Skin of body (tissue), 2 donors: ENCODE data around the gene EPC1. TPM values are rescaled to one million over a fixed set of nuclear protein-coding genes. Genes with fewer than 3 reads are reported as not detected.
A peak's percentile ranks its signal among the peaks of the same experiment; 100 is the strongest.
"Not testable (repeated sequence)": the region's sequence is repeated elsewhere in the genome, so short reads cannot be mapped to it uniquely, and the experiment has no call there.

ENCODE experiments used
- DNase-seq: peaks from one replicate; lab custom pipeline; 2025; lab: John Stamatoyannopoulos, UW
- total RNA-seq: library from RNA; depleted of rRNA; stranded (reverse); fragments of >200 nt; gene quantifications from one replicate; pipeline ENCODE4 v1.2.3, GENCODE V29; 2014

The EPC1 gene
- total RNA-seq, 1 donor from 2014 or later = 57.9 TPM

GRCh38 chr10:32293581-32293980 is 53.4 kb downstream of the EPC1 start:
- no peak for DNase-seq

GRCh38 chr10:32279795-32280194 is 67.2 kb downstream of the EPC1 start:
- no peak for DNase-seq

DNA sequence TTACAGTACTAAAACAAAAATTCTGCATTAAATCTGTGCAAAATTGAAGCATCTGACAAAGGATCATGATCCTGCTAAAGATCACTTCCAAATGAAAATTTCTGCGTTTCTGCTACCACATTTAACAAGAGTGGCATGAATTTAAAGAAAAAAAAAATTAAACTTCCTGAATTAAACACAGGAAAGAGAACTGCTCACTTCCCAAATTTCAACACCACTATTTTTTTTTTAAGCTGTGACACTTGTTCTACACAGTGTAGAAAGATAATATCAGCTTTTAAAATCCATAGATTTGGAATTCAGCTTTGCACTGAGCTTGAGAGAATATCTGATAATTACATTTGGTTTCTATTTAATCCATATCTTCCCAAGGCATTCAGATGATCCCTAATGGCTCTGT is 73.6 kb downstream of the EPC1 start:
- DNase-seq = no peak

DNA sequence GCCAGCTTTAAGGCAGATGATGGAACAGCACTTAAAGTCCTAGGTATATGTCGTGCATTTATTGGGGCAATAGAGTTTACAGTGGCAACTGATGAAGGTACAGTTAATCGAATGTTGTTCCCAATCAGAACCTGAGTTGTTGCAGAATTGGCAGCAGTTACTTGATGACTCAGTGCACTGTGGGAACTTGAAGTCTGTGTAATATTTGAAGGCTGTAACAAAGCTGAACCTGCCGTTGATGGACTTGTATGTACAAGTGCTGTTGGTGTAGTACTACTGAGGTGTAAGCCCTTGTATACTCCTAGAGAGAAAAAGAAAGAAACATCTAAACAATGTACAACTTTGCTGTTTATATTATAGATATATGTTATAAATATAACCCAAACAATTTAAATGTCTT is 75.3 kb downstream of the EPC1 start:
- no peak for DNase-seq

GRCh38 chr10:32269343-32270100 is 77.4 kb downstream of the EPC1 start:
- peak; percentile 16 for DNase-seq

- DNase-seq = no peak
These were observed 78.2 kb downstream of the EPC1 start for GRCh38 chr10:32268788-32269187.

- DNase-seq = no peak
These were observed 80.0 kb downstream of the EPC1 start for GRCh38 chr10:32266979-32267378.

- no peak for DNase-seq
These were observed 80.4 kb downstream of the EPC1 start for GRCh38 chr10:32266566-32266965.

GRCh38 chr10:32265756-32266155 is 81.2 kb downstream of the EPC1 start:
- DNase-seq = no peak

DNA sequence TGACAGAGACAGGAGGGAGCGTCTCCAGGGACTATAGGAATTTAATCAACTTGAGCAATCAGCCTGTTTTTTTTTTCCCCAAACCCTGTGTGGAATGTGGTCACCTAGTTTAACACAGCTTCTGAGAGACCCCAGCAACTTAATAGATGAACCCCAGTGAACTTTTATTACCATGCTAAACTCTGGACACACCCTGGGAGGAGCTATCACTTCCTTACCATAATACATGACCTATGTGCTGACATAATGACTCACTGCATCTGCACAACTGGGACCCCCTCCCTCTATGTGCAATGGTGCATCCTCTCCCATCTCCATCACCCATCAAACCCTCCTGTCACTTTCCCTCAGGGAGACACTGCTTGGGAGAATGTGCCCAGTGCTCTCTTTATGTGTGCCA is 83.7 kb downstream of the EPC1 start:
- DNase-seq = no peak

- no peak for DNase-seq
These were observed 87.4 kb downstream of the EPC1 start for GRCh38 chr10:32259551-32259950.

- DNase-seq = peak; percentile 27
These were observed 90.1 kb downstream of the EPC1 start for GRCh38 chr10:32256613-32257437.

- no peak for DNase-seq
These were observed 93.1 kb downstream of the EPC1 start for GRCh38 chr10:32253821-32254220.

- no peak for DNase-seq
These were observed 93.7 kb downstream of the EPC1 start for GRCh38 chr10:32253276-32253675.

DNA sequence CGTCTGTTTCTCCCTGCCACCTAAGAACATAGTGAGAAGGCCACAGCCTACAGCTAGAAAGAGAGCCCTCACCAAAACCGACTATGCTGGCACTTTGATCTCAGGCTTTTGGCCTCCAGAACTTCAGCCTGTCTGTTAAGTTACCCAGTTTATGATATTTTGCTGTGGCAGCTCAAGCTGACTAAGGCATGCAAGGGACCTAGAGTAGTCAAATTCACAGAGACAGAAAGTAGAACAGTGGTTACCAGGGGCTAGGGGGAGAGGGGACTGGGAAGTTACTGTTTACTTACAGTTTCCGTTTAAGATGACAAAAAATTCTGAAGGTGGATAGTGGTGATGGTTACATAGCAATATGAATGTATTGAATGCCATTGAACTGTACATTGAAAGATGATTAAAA is 96.5 kb downstream of the EPC1 start:
- DNase-seq = not testable (repeated sequence)

DNA sequence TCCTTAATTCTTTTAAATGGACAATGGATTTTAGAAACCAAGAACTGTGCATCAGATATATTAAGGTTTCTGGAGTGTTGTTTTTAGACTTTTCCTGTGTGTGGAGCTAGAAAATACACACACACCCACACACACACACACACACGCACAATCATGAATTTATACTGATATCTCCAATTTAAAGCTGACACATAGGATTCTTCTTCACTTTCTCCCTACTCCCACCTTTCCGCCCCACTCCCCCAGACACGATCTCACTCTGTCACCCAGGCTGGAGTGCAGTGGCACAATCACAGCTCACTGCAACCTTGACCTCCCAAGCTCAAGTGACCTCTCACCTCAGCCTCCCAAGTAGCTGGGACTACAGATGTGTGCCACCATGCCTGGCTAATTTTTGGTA is 100.3 kb downstream of the EPC1 start:
- no peak for DNase-seq

DNA sequence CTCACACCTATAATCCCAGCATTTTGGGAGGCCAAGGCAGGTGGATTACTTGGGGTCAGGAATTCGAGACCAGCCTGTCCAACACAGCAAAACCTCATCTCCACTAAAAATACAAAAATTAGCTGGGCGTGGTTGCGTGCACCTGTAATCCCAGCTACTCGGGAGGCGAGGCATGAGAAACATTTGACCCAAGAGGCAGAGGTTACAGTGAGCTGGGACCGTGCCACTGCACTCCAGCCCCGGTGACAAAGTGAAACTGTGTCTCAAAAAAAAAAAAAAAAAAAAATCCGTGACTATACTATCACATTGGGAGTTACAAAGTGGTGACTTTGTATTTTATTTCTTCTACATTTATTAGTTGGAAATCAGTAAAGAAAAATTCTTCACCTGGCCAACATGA is 101.2 kb downstream of the EPC1 start:
- no peak for DNase-seq

GRCh38 chr10:32244421-32245207 is 102.3 kb downstream of the EPC1 start:
- no peak for DNase-seq

- no peak for DNase-seq
These were observed 102.9 kb downstream of the EPC1 start for GRCh38 chr10:32244011-32244410.

- DNase-seq = no peak
These were observed 105.0 kb downstream of the EPC1 start for GRCh38 chr10:32241946-32242345.

GRCh38 chr10:32240471-32240870 is 106.5 kb downstream of the EPC1 start:
- DNase-seq = no peak

DNA sequence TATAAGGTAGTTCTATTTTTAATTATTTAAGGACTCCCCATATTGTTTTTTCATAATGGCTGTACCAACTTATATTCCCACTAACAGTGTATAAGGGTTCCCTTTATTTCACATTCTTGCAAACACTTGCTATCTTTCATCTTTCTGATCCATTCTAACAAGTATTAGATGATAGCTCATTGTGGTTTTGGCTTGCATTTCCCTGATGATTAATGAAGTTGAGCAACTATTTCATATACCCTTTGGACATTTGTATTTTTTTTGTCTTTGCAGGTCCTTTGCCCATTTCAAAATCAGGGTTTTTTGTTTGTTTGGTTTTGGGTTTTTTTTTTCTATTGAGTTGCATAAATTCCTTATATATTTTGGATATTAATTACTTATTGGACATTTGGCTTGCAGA is 107.2 kb downstream of the EPC1 start:
- DNase-seq = no peak
